ENCODE results near the gene EVI2A. TPM values are rescaled to one million over a fixed set of nuclear protein-coding genes. Genes with fewer than 3 reads are reported as not detected.
A peak's percentile ranks its signal among the peaks of the same experiment; 100 is the strongest.

Gene EVI2A
- total and polyA plus RNA-seq, 9 of the 15 experiments (the other 6 are each of a cell fraction or from before 2014, with no cell fraction given), result 0.06 to 0.37 (median 0.15) TPM; not detected in 3

GRCh38 chr17:31364012-31364411 lies 42.6 kb upstream of the EVI2A start (continued):
- TF ChIP-seq ARID3A (IDR thresholded peaks at IDR 0.05; ENCODE audit: borderline replicate concordance, low read depth, low read length) (no peak), STAT5B (CRISPR knock-in tag; IDR thresholded peaks at IDR 0.05) (no peak), ZFP1 (CRISPR knock-in tag; IDR thresholded peaks at IDR 0.05) (no peak), CBFA2T3 (IDR thresholded peaks at IDR 0.05) (peak; percentile 85), ZNF311 (CRISPR knock-in tag; IDR thresholded peaks at IDR 0.05) (no peak), TEAD4 (IDR thresholded peaks at IDR 0.05; ENCODE audit: low read length) (peak; percentile 76), TEAD4 (CRISPR knock-in tag; IDR thresholded peaks at IDR 0.05; ENCODE audit: borderline replicate concordance) (no peak), RBM15 (IDR thresholded peaks at IDR 0.05; ENCODE audit: insufficient read depth, low read length) (no peak), TAL1 (IDR thresholded peaks at IDR 0.05) (peak; percentile 77), RCOR1 (IDR thresholded peaks at IDR 0.05; ENCODE audit: borderline replicate concordance in 1 of 2, low read depth in 2 of 2, low read length in 2 of 2) (peak in 1 of 2 experiments; percentile 75; a peak in 2 of 4 replicates), ZBTB2 (IDR thresholded peaks at IDR 0.05) (no peak), KDM1A (IDR thresholded peaks at IDR 0.05) (peak; percentile 91), GTF2F1 (IDR thresholded peaks at IDR 0.05; ENCODE audit: low read depth, low read length) (no peak), ESRRB (CRISPR knock-in tag; IDR thresholded peaks at IDR 0.05; ENCODE audit: borderline replicate concordance) (no peak), ELF4 (CRISPR knock-in tag; IDR thresholded peaks at IDR 0.05) (no peak), HDAC1 (IDR thresholded peaks at IDR 0.05) (peak in 1 of 2 experiments; percentile 78; a peak in 2 of 4 replicates), CHD1 (IDR thresholded peaks at IDR 0.05; ENCODE audit: low read length) (no peak), HDGF (IDR thresholded peaks at IDR 0.05) (no peak), CAMTA2 (CRISPR knock-in tag; conservative IDR thresholded peaks at IDR 0.05) (no peak), DACH1 (IDR thresholded peaks at IDR 0.05; ENCODE audit: partially characterized antibody) (no peak), HMG20A (CRISPR knock-in tag; conservative IDR thresholded peaks at IDR 0.05) (no peak)
